Skeletal muscle tissue (tissue), 4 donors: ENCODE measurements around the gene ACO1. TPM values are rescaled to one million over a fixed set of nuclear protein-coding genes. Genes with fewer than 3 reads are reported as not detected.

ENCODE experiments used
- H3K27ac ChIP-seq: one replicate; pipeline ENCODE4 v1.7.0; 2013; ENCODE audit warnings: mild to moderate bottlenecking, low read depth, low read length, inconsistent platforms
- H3K27me3 ChIP-seq, 3 donors: one replicate each; pipeline ENCODE4 v1.7.0; 2013; ENCODE audit warnings: low read length in 3 of 3; ENCODE audit not compliant: control insufficient read depth in 3 of 3, insufficient read depth in 3 of 3
- H3K36me3 ChIP-seq, 3 donors: one replicate each; pipeline ENCODE4 v1.7.0; 2013; ENCODE audit warnings: low read length in 3 of 3; ENCODE audit not compliant: control insufficient read depth in 3 of 3, insufficient read depth in 3 of 3
- H3K4me1 ChIP-seq, 3 donors: one replicate each; pipeline ENCODE4 v1.7.0; 2013; ENCODE audit warnings: low read length in 3 of 3, mild to moderate bottlenecking in 3 of 3; ENCODE audit not compliant: control insufficient read depth in 3 of 3, insufficient read depth in 3 of 3
- H3K4me3 ChIP-seq, 3 donors: one replicate each; pipeline ENCODE4 v1.7.0; 2013; ENCODE audit warnings: low read length in 3 of 3
- H3K9ac ChIP-seq, 3 donors: one replicate each; pipeline ENCODE4 v1.7.0; 2013; ENCODE audit warnings: low read length in 3 of 3, mild to moderate bottlenecking in 3 of 3, moderate library complexity in 2 of 3, low read depth in 1 of 3
- H3K9me3 ChIP-seq, 3 donors: one replicate each; pipeline ENCODE4 v1.7.0; 2013; ENCODE audit warnings: low read length in 3 of 3; ENCODE audit not compliant: control insufficient read depth in 3 of 3
- total RNA-seq: library from RNA; depleted of rRNA; stranded (reverse); fragments of >200 nt; gene quantifications from one replicate; pipeline ENCODE4 v1.2.3, GENCODE V29; 2014
- donor health status: Osteomylitis.

Gene ACO1
- total RNA-seq, 1 donor from 2014 or later, result 24.5 TPM

DNA sequence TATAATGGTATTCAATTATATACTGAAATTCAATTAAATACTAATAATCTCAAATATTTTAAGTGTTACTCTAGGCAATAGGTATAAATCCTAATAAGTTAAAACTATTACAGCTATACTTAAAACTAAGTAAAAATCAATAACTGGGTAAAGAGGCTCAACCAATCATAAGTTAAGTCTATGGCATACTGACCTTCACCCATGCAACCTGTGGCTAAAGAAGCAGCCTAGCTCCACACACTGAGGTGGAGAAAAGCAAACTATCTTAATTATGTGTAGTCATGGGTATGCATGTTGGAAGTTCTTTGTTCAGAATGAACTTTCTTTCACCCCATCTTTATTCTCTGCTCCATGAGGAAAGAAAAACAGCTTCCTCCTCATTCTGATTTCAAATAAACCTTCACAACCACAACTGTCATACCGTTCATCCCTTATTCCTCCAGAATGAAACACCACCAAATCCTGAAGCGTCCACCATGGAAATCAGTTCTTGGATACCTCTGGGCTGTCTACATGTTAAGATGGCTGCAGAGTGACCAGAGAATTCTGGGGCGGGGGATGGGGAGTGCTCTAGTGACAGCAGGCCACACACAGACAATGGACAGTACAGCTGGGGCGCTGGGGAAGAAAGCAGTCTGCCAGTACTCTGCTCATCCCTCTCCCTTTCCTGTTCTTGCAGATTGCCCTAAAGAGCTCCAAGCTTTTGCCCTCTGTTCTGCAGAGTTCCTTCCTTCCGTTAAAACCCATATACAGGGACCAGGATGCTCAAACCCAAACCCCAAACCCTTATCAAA lies 79.3 kb downstream of the ACO1 start:
- no peaks in the 10 kb centered on the region for H3K27me3 ChIP-seq
- peaks cover 4 to 35% (median 16%) of the 10 kb centered on the region in 3 donors for H3K36me3 ChIP-seq
- H3K9me3 ChIP-seq, result no peaks in the 10 kb centered on the region
- no peaks in the 10 kb centered on the region for H3K4me1 ChIP-seq
- no peak overlapping the region for H3K4me3 ChIP-seq
- no peak overlapping the region for H3K9ac ChIP-seq
- no peak overlapping the region for H3K27ac ChIP-seq

DNA sequence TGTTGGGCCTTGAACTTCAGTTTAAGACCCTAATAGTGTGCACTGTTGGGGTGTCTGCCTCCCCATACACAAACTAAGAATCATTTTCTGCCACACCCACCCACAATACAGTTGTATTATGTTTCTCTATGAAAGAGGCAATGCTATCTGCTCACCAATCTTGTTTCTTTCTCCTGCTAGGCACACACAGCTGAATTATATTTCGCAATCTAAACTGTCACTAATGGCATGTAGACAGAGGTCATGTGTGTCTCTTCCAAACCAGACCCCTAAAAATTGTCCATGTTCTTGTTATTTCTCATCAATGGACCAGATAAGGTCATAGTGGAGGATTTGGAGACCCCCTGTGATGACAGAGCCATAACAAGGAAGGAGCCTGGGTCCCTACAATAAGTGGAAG lies 84.3 kb downstream of the ACO1 start:
- Histone ChIP-seq H3K9me3 (no peaks in the 10 kb centered on the region), H3K27ac (no peak overlapping the region), H3K27me3 (no peaks in the 10 kb centered on the region), H3K4me3 (no peak overlapping the region), H3K36me3 (peaks cover 13 to 42% (median 38%) of the 10 kb centered on the region in 3 donors), H3K4me1 (no peaks in the 10 kb centered on the region), H3K9ac (no peak overlapping the region)

DNA sequence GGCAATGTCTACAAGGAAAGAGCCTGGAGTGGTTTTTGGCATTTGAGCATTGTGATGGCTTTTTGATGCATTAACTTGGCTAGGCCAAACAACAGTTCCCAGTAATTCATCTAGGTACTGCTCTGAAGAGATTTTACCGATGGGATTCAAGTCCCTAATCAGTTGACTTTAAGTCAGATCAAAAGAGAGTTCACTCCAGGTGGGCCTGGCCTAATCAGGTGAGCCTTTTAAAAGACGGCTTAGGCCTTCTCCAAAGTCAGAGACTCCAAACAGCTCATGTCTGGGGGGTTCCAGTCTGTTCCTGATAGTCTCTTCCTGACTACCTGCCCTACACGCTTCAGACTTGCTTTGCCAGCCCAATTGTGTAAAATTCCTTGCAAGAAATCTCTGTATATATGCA lies 87.9 kb downstream of the ACO1 start:
- H3K9me3 ChIP-seq, result no peaks in the 10 kb centered on the region
- no peak overlapping the region for H3K9ac ChIP-seq
- no peak overlapping the region for H3K4me3 ChIP-seq
- no peaks in the 10 kb centered on the region for H3K4me1 ChIP-seq
- no peak overlapping the region for H3K27ac ChIP-seq
- no peaks in the 10 kb centered on the region for H3K27me3 ChIP-seq
- peaks cover 21 to 45% (median 44%) of the 10 kb centered on the region in 3 donors for H3K36me3 ChIP-seq

DNA sequence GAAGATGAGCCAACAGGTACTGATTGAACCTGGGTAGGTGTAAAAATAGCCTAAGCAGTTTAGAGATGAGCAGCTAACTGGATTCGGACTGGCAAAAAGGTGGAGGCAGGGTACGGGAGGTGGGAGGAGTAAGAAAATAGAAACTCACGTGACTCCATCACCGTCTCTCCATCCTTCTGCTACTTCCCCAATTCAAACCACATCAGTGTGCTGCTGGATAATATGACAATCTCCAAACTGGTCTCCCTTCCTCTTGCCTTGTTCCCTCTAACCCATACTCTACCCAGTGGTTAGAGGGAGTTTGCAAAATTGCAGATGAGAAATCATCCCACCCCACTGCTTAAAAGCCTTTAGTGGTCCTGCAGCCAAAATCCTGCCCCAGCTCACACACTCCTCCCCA lies 98.9 kb downstream of the ACO1 start:
- peaks cover 29 to 75% (median 65%) of the 10 kb centered on the region in 3 donors for H3K36me3 ChIP-seq

DNA sequence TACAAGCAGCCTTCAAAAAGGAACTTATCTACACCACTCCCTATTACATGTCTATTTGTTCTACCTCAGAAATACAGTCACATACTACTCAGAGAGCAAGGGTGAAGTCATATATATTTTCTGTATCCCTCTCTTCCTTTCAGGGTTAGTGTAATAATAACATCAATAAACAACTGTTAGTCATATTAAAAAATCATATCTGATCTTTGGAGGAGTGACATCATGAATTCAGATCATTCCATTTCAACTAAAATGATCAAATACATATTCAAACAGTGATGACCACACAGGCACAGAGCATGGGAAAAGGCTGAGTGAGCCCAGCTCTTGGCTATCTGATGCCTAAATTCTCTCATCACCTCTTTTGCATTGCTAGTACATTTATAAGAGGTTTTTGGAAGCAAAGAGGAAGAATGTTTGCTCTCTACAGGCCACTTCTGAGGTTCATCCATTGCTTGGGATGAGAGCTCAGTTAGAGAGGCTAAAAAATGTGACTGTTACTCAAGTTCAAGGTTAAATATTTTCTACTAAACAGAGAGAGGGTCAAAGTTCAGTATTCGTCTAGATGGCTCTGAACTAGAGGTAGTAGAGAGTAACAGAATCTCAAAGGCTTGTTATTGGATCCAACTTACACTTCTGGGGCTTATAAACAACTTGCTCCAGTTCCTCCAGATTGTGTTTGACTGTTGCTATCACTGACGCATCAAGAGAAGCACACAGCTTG lies 102.6 kb downstream of the ACO1 start:
- H3K9ac ChIP-seq, result no peak overlapping the region
- no peaks in the 10 kb centered on the region for H3K4me1 ChIP-seq
- H3K36me3 ChIP-seq, result peaks cover 22 to 58% (median 50%) of the 10 kb centered on the region in 3 donors
- no peaks in the 10 kb centered on the region for H3K9me3 ChIP-seq
- no peak overlapping the region for H3K4me3 ChIP-seq
- no peak overlapping the region for H3K27ac ChIP-seq
- H3K27me3 ChIP-seq, result no peaks in the 10 kb centered on the region

More for the DNA sequence above, 98.9 kb downstream of the ACO1 start:
- no peak overlapping the region for H3K9ac ChIP-seq
- no peaks in the 10 kb centered on the region for H3K9me3 ChIP-seq
- no peak overlapping the region for H3K27ac ChIP-seq
- H3K27me3 ChIP-seq, result no peaks in the 10 kb centered on the region
- no peaks in the 10 kb centered on the region for H3K4me1 ChIP-seq
- no peak overlapping the region for H3K4me3 ChIP-seq

DNA sequence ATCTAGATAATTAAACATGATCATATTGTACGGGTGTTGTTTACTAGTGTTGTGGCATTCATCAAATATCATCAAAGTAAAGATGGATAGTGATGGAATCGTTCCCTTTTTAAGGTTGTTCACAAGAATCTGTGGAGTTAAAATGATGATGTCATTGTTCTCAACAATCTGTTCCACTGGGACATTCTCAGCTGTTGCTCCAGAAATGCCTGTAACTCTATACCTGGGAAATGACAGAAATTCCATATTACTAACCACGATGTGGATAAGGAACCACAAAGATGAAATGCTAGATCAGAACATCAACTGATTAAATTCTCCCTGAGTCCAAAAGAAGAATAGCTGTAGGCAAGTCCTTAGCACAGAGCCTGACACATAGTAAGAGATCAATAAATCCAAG lies 103.5 kb downstream of the ACO1 start:
- no peaks in the 10 kb centered on the region for H3K27me3 ChIP-seq
- H3K9me3 ChIP-seq, result no peaks in the 10 kb centered on the region
- no peak overlapping the region for H3K9ac ChIP-seq
- H3K4me3 ChIP-seq, result no peak overlapping the region
- H3K27ac ChIP-seq, result no peak overlapping the region
- H3K4me1 ChIP-seq, result no peaks in the 10 kb centered on the region
- peaks cover 22 to 53% (median 48%) of the 10 kb centered on the region in 3 donors for H3K36me3 ChIP-seq

DNA sequence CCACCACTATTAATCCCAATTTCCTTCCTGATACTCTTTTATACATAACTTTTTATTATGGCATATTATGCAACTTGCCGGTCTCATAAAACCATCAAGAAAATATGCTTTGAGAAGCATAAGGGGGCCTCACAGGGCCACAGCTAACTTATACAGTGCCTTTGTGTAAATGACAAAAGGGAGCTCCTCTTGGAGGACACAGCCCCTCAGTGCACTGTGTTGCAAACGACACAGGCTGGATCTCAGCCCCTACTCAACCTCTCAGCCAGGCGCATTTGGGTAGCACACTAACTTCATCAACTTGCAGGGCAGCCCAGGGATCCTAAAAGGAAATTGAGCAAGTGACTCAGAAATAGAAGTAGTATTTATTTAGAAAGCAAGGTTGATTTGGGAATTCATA lies 106.2 kb downstream of the ACO1 start:
- H3K27ac ChIP-seq, result no peak overlapping the region
- H3K9ac ChIP-seq, result no peak overlapping the region
- H3K36me3 ChIP-seq, result peaks cover 9 to 35% (median 29%) of the 10 kb centered on the region in 3 donors
- no peak overlapping the region for H3K4me3 ChIP-seq
- H3K4me1 ChIP-seq, result no peaks in the 10 kb centered on the region
- no peaks in the 10 kb centered on the region for H3K9me3 ChIP-seq
- H3K27me3 ChIP-seq, result no peaks in the 10 kb centered on the region

DNA sequence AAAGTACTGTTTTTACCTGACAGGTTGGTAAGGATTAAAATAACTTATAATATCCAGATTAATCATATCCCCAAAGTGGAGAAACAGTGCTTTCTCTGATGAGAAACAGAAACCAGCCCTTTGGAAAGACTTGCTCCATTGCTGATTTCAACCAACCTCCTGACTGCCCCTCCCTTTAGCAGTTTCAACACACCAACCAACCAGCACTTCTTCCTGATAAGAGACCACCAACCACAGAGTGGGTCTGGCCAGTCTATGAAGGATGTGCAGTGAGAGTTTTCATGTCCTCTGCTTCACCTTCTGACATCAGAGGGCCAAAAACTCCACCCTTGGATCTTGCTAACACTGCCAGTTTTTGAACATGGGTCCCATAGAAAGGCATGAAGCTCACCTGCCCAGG lies 113.5 kb downstream of the ACO1 start:
- H3K36me3 ChIP-seq, result peaks cover 0 to 19% (median 4%) of the 10 kb centered on the region in 3 donors
- no peaks in the 10 kb centered on the region for H3K9me3 ChIP-seq
- no peaks in the 10 kb centered on the region for H3K27me3 ChIP-seq
- no peak overlapping the region for H3K4me3 ChIP-seq
- no peaks in the 10 kb centered on the region for H3K4me1 ChIP-seq
- no peak overlapping the region for H3K9ac ChIP-seq
- H3K27ac ChIP-seq, result no peak overlapping the region

DNA sequence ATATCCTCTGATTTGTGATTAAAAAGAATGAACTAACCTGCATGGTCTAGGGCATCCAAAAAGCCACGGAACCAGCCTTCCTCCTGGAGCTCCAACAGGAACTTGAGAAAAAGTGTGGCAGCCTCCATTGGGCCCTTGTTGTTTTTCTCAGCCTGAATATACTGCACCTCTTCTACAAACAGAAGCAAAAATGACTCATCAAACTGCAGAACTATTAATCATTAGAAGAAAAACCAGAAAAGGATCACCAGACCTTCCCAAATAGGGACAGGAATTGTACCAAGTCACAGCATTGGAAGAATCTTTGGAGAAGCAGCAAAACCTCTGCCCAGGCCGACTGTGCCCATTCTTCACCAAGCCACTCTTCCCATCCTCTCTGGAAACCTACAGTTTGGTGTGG lies 116.3 kb downstream of the ACO1 start:
- Histone ChIP-seq H3K9ac (no peak overlapping the region), H3K4me1 (no peaks in the 10 kb centered on the region), H3K9me3 (no peaks in the 10 kb centered on the region), H3K4me3 (no peak overlapping the region), H3K36me3 (peaks cover 0 to 19% (median 4%) of the 10 kb centered on the region in 3 donors), H3K27me3 (no peaks in the 10 kb centered on the region), H3K27ac (no peak overlapping the region)

DNA sequence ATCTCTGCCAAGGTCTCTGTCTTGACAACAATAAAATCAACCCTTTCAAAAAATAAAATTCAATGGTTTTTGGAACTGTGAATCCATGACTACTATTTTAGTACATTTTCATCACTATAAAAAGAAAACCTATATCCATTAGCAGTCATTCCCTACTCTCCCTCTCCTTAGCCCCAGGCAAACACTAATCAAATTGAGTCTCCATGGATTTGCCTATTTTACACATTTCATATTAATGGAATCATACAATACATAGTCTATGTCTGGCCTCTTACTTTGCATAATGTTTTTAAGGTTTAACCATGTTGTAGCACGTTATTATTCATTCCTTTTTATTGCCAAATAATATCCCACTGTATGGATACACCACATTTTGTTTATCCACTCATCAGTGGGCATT lies 117.4 kb downstream of the ACO1 start:
- H3K9ac ChIP-seq, result no peak overlapping the region
- H3K4me1 ChIP-seq, result no peaks in the 10 kb centered on the region
- no peak overlapping the region for H3K27ac ChIP-seq
- no peaks in the 10 kb centered on the region for H3K27me3 ChIP-seq
- no peak overlapping the region for H3K4me3 ChIP-seq
- H3K9me3 ChIP-seq, result no peaks in the 10 kb centered on the region
- H3K36me3 ChIP-seq, result peaks cover 0 to 16% (median 4%) of the 10 kb centered on the region in 3 donors
